Measurements from ENCODE around the gene ABTB2. TPM values are rescaled to one million over a fixed set of nuclear protein-coding genes. Genes with fewer than 3 reads are reported as not detected.
A peak's percentile ranks its signal among the peaks of the same experiment; 100 is the strongest.

The ABTB2 gene
- polyA plus RNA-seq, 2 of the 4 experiments (the other 2 are of a cell fraction): 8.9 to 15.4 TPM

GRCh38 chr11:34284156-34284555 lies 73.7 kb downstream of the ABTB2 start:
- TF ChIP-seq BHLHE40 (IDR thresholded peaks at IDR 0.05; ENCODE audit: low read depth, low read length) (no peak), TP53 (CRISPR knock-in tag; IDR thresholded peaks at IDR 0.05) (no peak)
- ATAC-seq (no peak), FAIRE-seq (no peak), DNase-seq (ENCODE audit: low read depth in 1 of 2, low spot score in 1 of 2) (no peak)
- ChIA-PET CTCF (interaction anchor here (0.8 to 1.4 kb wide), 3 partner anchors 9 to 110 kb away, joined by 3 read pairs; no protein-coding TSS in a partner anchor), POLR2A (no interaction called here)
- no peaks in the 10 kb centered on the region for H3K9me3 ChIP-seq
- H3K27ac ChIP-seq: peak overlapping the region in 1 of 2 experiments; percentile 13; a peak in 1 of 6 replicates
- no peak overlapping the region for H3K4me3 ChIP-seq
- WGBS (ENCODE audit: missing lambda C conversion rate): 51% methylated on average over 3 of the region's 3 CpGs
- H3K4me2 ChIP-seq: no peak overlapping the region
- H3K4me1 ChIP-seq: peaks cover 38% of the 10 kb centered on the region

DNA sequence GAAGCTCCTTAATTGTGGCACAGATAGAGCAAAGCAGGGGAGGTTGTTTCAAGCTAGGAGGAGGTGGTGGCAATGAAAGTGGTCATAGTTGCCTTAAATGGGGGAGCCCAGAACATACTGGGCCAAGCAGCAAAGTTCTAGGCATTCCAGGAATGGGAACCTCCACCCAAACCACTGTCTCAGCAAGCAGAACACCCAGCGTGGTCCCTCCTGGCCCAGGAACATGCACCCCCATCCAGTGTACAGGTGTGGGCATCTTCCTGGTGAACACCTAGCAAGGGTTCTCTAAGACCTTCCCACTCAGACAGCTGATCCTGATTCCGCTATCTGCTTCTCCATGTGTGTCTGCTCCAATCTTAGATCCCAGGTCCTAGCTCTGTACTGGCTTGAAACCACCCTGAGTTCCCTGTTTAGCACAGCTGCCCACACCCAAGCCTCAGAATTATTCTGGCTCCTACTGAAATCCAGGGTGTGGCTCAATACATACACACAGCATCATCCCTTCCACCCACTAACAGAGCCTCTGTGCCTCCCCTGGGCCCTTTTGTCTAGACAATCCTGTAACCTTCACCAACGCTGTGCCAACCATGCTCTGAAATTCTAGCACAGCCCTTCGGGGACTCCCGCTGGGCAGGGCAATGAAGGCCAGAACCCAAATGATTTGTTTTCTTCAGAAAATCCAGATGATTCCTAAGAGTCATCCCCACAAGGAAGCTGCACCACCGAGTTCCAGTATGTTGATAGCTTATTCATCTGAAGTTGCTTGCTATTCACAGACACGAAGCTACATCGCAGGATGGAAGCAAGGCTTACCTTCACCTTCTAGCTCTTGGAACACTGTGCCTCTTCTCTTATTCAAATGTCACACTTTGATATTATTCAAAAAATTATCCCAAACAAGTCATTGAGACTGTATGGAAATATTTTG lies 76.6 kb downstream of the ABTB2 start:
- FAIRE-seq (no peak), DNase-seq (ENCODE audit: low read depth in 1 of 2, low spot score in 1 of 2) (peak in 1 of 2 experiments; percentile 35), ATAC-seq (peak; percentile 32 to 71; a peak in 5 of 6 replicates)
- Histone ChIP-seq H3K27ac (peak overlapping the region; percentile 11 to 15; a peak in 4 of 6 replicates), H3K4me3 (no peak overlapping the region), H3K4me2 (peak overlapping the region; percentile 48), H3K9me3 (no peaks in the 10 kb centered on the region), H3K4me1 (peaks cover 45% of the 10 kb centered on the region)
- TF ChIP-seq, protein P1, sequence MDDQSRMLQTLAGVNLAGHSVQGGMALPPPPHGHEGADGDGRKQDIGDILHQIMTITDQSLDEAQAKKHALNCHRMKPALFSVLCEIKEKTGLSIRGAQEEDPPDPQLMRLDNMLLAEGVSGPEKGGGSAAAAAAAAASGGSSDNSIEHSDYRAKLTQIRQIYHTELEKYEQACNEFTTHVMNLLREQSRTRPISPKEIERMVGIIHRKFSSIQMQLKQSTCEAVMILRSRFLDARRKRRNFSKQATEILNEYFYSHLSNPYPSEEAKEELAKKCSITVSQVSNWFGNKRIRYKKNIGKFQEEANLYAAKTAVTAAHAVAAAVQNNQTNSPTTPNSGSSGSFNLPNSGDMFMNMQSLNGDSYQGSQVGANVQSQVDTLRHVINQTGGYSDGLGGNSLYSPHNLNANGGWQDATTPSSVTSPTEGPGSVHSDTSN (IDR thresholded peaks at IDR 0.05): no peak
- WGBS (ENCODE audit: missing lambda C conversion rate): 78% methylated on average over 8 of the region's 8 CpGs
- ChIA-PET CTCF (interaction anchor here (0.9 to 4.5 kb wide), 7 partner anchors 13 to 423 kb away, joined by 3 to 20 read pairs (median 3); no protein-coding TSS in a partner anchor), POLR2A (no interaction called here)

GRCh38 chr11:34278693-34279297 lies 79.0 kb downstream of the ABTB2 start:
- POLR2A ChIA-PET: no interaction called here

More at GRCh38 chr11:34278693-34279297, 79.0 kb downstream of the ABTB2 start:
- CTCF ChIA-PET: interaction anchor here (0.6 to 4.5 kb wide), 2 partner anchors 16 to 105 kb away, joined by 3 to 20 read pairs; no protein-coding TSS in a partner anchor
- FAIRE-seq: no peak
- H3K4me1 ChIP-seq: peaks cover 54% of the 10 kb centered on the region
- TF ChIP-seq CEBPB (IDR thresholded peaks at IDR 0.05) (no peak), HEYL (CRISPR knock-in tag; IDR thresholded peaks at IDR 0.05) (no peak), EHMT2 (IDR thresholded peaks at IDR 0.05; ENCODE audit: low read depth) (no peak), HOXB13 (CRISPR knock-in tag; IDR thresholded peaks at IDR 0.05; ENCODE audit: low read depth) (no peak), CHD2 (IDR thresholded peaks at IDR 0.05; ENCODE audit: low read length, partially characterized antibody) (no peak), RCOR1 (IDR thresholded peaks at IDR 0.05; ENCODE audit: low read depth, low read length) (no peak), RARB (CRISPR knock-in tag; IDR thresholded peaks at IDR 0.05) (no peak), CHD4 (IDR thresholded peaks at IDR 0.05; ENCODE audit: borderline replicate concordance) (no peak), KDM1A (IDR thresholded peaks at IDR 0.05; ENCODE audit: low read depth) (no peak), ZSCAN20 (CRISPR knock-in tag; IDR thresholded peaks at IDR 0.05) (no peak), NFE2L2 (conservative IDR thresholded peaks at IDR 0.05; ENCODE audit: low read length) (no peak), BHLHE40 (IDR thresholded peaks at IDR 0.05; ENCODE audit: low read depth, low read length) (no peak), HES2 (IDR thresholded peaks at IDR 0.05) (no peak), MAZ (IDR thresholded peaks at IDR 0.05; ENCODE audit: borderline replicate concordance, low read depth, low read length) (no peak), POLR2A (IDR thresholded peaks at IDR 0.05; ENCODE audit: low read length) (no peak), RAD21 (conservative IDR thresholded peaks at IDR 0.05 in 1 of 2, IDR thresholded peaks at IDR 0.05 in 1 of 2) (no peak), POLR2AphosphoS2 (conservative IDR thresholded peaks at IDR 0.05; ENCODE audit: low read length) (no peak)
- TF ChIP-seq, protein P2, sequence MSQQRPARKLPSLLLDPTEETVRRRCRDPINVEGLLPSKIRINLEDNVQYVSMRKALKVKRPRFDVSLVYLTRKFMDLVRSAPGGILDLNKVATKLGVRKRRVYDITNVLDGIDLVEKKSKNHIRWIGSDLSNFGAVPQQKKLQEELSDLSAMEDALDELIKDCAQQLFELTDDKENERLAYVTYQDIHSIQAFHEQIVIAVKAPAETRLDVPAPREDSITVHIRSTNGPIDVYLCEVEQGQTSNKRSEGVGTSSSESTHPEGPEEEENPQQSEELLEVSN (IDR thresholded peaks at IDR 0.05; ENCODE audit: borderline replicate concordance, low read depth): no peak
- TF ChIP-seq, protein P1 (IDR thresholded peaks at IDR 0.05): no peak
- peak overlapping the region; percentile 42 for H3K4me2 ChIP-seq
- no peak for DNase-seq (ENCODE audit: low read depth in 1 of 2, low spot score in 1 of 2)
- no peak for ATAC-seq
- 68% methylated on average over 4 of the region's 4 CpGs for WGBS (ENCODE audit: missing lambda C conversion rate)
- H3K27ac ChIP-seq: peak overlapping the region; percentile 16 to 69; a peak in 3 of 6 replicates
- H3K4me3 ChIP-seq: no peak overlapping the region
- no peaks in the 10 kb centered on the region for H3K9me3 ChIP-seq

Data from A549 (cell line).